Upper lobe of left lung (tissue), 4 donors: ENCODE data around the gene RTP3.

Source experiments
- POLR2A ChIP-seq, 4 donors: fragments of 450-650 bp; IDR thresholded peaks; one replicate each; pipeline ENCODE4 v1.5.1; 2016 to 2017; ENCODE audit warnings: antibody characterized with exemption in 4 of 4, mild to moderate bottlenecking in 2 of 4
- POLR2AphosphoS5 ChIP-seq, 2 donors: sonication (generic); formaldehyde crosslinking; IDR thresholded peaks; one replicate each; pipeline ENCODE4 v1.5.1; 2017; ENCODE audit warnings: antibody characterized with exemption in 2 of 2
- TF ChIP-seq, protein P1 (sequence below), 6 experiments: fragments of 450-650 bp in 4 of 6; fragments of 200-600 bp in 2 of 6; sonication (generic) in 2 of 6; IDR thresholded peaks; one replicate each; pipeline ENCODE4 v1.5.1; 2016 to 2019; ENCODE audit warnings: antibody characterized with exemption in 6 of 6

DNA sequence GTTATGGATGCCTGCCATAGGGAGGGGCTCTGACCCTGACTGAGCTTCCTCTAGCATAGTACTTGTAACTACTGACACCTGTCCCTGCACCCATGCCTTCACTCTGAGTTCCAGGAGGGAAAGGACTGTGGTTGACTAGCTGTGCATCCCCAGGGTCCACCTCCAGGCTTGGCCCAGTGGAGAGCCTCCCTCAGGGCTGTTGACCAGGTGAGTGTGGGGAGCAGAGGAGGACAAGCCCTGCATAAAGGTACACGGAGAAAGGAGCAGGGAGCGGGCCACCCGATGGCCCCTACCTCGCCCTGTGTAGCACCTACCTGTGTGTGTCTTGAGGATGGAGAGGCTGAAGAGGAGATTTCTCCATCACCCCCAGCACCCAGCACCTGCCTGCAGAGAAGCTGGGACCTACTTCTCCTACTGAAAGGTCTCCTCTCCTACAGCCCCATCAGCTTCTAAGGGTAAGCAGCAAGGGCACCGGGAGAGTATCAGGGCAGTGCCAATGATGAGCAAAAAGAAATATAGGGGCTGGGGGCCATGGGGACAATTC is 26.3 kb upstream of the RTP3 start:
- TF ChIP-seq, protein P1, sequence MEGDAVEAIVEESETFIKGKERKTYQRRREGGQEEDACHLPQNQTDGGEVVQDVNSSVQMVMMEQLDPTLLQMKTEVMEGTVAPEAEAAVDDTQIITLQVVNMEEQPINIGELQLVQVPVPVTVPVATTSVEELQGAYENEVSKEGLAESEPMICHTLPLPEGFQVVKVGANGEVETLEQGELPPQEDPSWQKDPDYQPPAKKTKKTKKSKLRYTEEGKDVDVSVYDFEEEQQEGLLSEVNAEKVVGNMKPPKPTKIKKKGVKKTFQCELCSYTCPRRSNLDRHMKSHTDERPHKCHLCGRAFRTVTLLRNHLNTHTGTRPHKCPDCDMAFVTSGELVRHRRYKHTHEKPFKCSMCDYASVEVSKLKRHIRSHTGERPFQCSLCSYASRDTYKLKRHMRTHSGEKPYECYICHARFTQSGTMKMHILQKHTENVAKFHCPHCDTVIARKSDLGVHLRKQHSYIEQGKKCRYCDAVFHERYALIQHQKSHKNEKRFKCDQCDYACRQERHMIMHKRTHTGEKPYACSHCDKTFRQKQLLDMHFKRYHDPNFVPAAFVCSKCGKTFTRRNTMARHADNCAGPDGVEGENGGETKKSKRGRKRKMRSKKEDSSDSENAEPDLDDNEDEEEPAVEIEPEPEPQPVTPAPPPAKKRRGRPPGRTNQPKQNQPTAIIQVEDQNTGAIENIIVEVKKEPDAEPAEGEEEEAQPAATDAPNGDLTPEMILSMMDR (IDR thresholded peaks at IDR 0.05) = no peak
- TF ChIP-seq POLR2AphosphoS5 (IDR thresholded peaks at IDR 0.05) (no peak), POLR2A (IDR thresholded peaks at IDR 0.05) (no peak)
